IMR-90 (cell line): ENCODE data around the gene AGFG1. TPM values are rescaled to one million over a fixed set of nuclear protein-coding genes. Genes with fewer than 3 reads are reported as not detected.

ENCODE experiments used
- ATAC-seq: fragments of 200-7000 bp; cut with Tn5 transposase; 2 replicates; pipeline ENCODE4 v1.9.1; 2020; ENCODE audit warnings: low read depth, mild to moderate bottlenecking, moderate library complexity
- BruUV-seq: library from RNA; stranded (reverse); fragments of 400-500 nt; replicated peaks from 2 replicates; lab custom pipeline; 2021; lab: Mats Ljungman, UMichigan
- CTCF ChIA-PET: fragments of 300-600 bp; formaldehyde crosslinking; extraction: SDS; loops from one replicate; lab custom pipeline; 2021; ENCODE audit warnings: antibody characterized with exemption; lab: Yijun Ruan, JAX
- POLR2A ChIA-PET: fragments of 300-600 bp; sonication (Branson Sonifier 250); formaldehyde crosslinking; loops from one replicate; lab custom pipeline; 2022; ENCODE audit warnings: antibody characterized with exemption; ENCODE audit not compliant: unreplicated experiment; lab: Charles Lee
- DNase-seq: peaks from one replicate; pipeline ENCODE4 v3.0.0; 2013
- H2AFZ ChIP-seq: replicated peaks from 2 replicates; pipeline ENCODE3; 2013; ENCODE audit warnings: low read length, mild to moderate bottlenecking; ENCODE audit not compliant: poor library complexity
- H2AK5ac ChIP-seq: 2 replicates; pipeline ENCODE4 v1.6.1; 2013; ENCODE audit warnings: low read depth, low read length, inconsistent platforms
- H2AK9ac ChIP-seq: replicated peaks from 2 replicates; pipeline ENCODE3; 2013; ENCODE audit warnings: mild to moderate bottlenecking, low read depth, low read length, moderate library complexity; ENCODE audit not compliant: poor library complexity
- H2BK120ac ChIP-seq: 2 replicates; pipeline ENCODE4 v1.6.1; 2013; ENCODE audit warnings: low read depth, low read length, inconsistent platforms
- H2BK15ac ChIP-seq: 3 replicates; pipeline ENCODE4 v1.6.1; 2013; ENCODE audit warnings: low read depth, low read length, inconsistent platforms
- H2BK20ac ChIP-seq: 2 replicates; pipeline ENCODE4 v1.6.1; 2013; ENCODE audit warnings: low read depth, mild to moderate bottlenecking, inconsistent platforms, low read length, moderate library complexity
- H2BK5ac ChIP-seq: 2 replicates; pipeline ENCODE4 v1.6.1; 2013; ENCODE audit warnings: mild to moderate bottlenecking, low read depth, low read length, inconsistent platforms; ENCODE audit not compliant: poor library complexity, severe bottlenecking
- H3K14ac ChIP-seq: replicated peaks from 2 replicates; pipeline ENCODE4 v1.6.1; 2013; ENCODE audit warnings: low read depth, low read length, inconsistent platforms
- H3K18ac ChIP-seq: 2 replicates; pipeline ENCODE4 v1.6.1; 2013; ENCODE audit warnings: low read depth, low read length, control low read depth
- H3K23ac ChIP-seq: 2 replicates; pipeline ENCODE4 v1.6.1; 2013; ENCODE audit warnings: low read depth, low read length, inconsistent platforms
- H3K27ac ChIP-seq: 2 replicates; pipeline ENCODE4 v1.5.1; 2013; ENCODE audit warnings: mild to moderate bottlenecking, control low read depth, low read length; ENCODE audit not compliant: insufficient read depth
- H3K27me3 ChIP-seq: 2 replicates; pipeline ENCODE4 v1.6.1; 2013; ENCODE audit warnings: low read length; ENCODE audit not compliant: control insufficient read depth, insufficient read depth
- H3K36me3 ChIP-seq: 2 replicates; pipeline ENCODE4 v1.6.1; 2013; ENCODE audit warnings: low read length, mixed read lengths; ENCODE audit not compliant: control insufficient read depth, insufficient read depth
- H3K4ac ChIP-seq: 2 replicates; pipeline ENCODE4 v1.6.1; 2013; ENCODE audit warnings: low read depth, low read length, inconsistent platforms
- H3K4me1 ChIP-seq: 2 replicates; pipeline ENCODE4 v1.6.1; 2013; ENCODE audit warnings: low read length, mixed read lengths; ENCODE audit not compliant: control insufficient read depth, insufficient read depth
- H3K4me2 ChIP-seq: 2 replicates; pipeline ENCODE4 v1.6.1; 2013; ENCODE audit warnings: low read depth, mild to moderate bottlenecking, control low read depth, low read length, moderate library complexity
- H3K4me3 ChIP-seq: 2 replicates; pipeline ENCODE4 v1.5.1; 2013; ENCODE audit warnings: low read depth, mild to moderate bottlenecking, control low read depth, low read length, moderate library complexity; ENCODE audit not compliant: insufficient read depth
- H3K56ac ChIP-seq: 2 replicates; pipeline ENCODE4 v1.6.1; 2013; ENCODE audit warnings: low read length, inconsistent platforms; ENCODE audit not compliant: insufficient read depth; ENCODE audit errors: extremely low read depth
- H3K79me1 ChIP-seq, 2 experiments: 2 replicates each; pipeline ENCODE4 v1.6.1; 2013; ENCODE audit warnings: low read length in 2 of 2, inconsistent platforms in 1 of 2, low read depth in 1 of 2
- H3K9ac ChIP-seq: 2 replicates; pipeline ENCODE4 v1.6.1; 2013; ENCODE audit warnings: low read depth, low read length, control low read depth
- H3K9me1 ChIP-seq: 2 replicates; pipeline ENCODE4 v1.6.1; 2013; ENCODE audit warnings: low read length, inconsistent platforms; ENCODE audit not compliant: insufficient read depth
- H3K9me3 ChIP-seq: 2 replicates; pipeline ENCODE4 v1.6.1; 2013; ENCODE audit warnings: low read length; ENCODE audit not compliant: control insufficient read depth, insufficient read depth
- H4K20me1 ChIP-seq: 2 replicates; pipeline ENCODE4 v1.6.1; 2013; ENCODE audit warnings: low read length, inconsistent platforms; ENCODE audit not compliant: insufficient read depth
- H4K5ac ChIP-seq: 2 replicates; pipeline ENCODE4 v1.6.1; 2013; ENCODE audit warnings: mild to moderate bottlenecking, low read depth, low read length, control low read depth
- H4K8ac ChIP-seq, 2 experiments: 2 replicates each; pipeline ENCODE4 v1.6.1; 2013; ENCODE audit warnings: low read depth in 2 of 2, low read length in 2 of 2, control low read depth in 1 of 2, inconsistent platforms in 1 of 2
- H4K91ac ChIP-seq: 2 replicates; pipeline ENCODE4 v1.6.1; 2013; ENCODE audit warnings: low read depth, low read length, inconsistent platforms; ENCODE audit not compliant: insufficient read depth
- BHLHE40 ChIP-seq: fragments of 150-350 bp; IDR thresholded peaks from 2 replicates; pipeline ENCODE4 v1.6.1; 2016; ENCODE audit warnings: mild to moderate bottlenecking, low read depth, low read length
- CHD1 ChIP-seq: IDR thresholded peaks from 2 replicates; pipeline ENCODE4 v1.6.1; 2012; ENCODE audit warnings: low read depth, low read length, improper control_type of control experiment
- FOS ChIP-seq: fragments of 150-350 bp; IDR thresholded peaks from 2 replicates; pipeline ENCODE4 v1.6.1; 2016; ENCODE audit warnings: low read depth, low read length
- MXI1 ChIP-seq: IDR thresholded peaks from 2 replicates; pipeline ENCODE4 v1.6.1; 2012; ENCODE audit warnings: low read depth, mild to moderate bottlenecking, low read length, moderate library complexity, borderline replicate concordance
- NFE2L2 ChIP-seq: fragments of 150-350 bp; IDR thresholded peaks from 2 replicates; pipeline ENCODE4 v1.6.1; 2016; ENCODE audit warnings: low read depth, mild to moderate bottlenecking, low read length
- POLR2A ChIP-seq: IDR thresholded peaks from 2 replicates; pipeline ENCODE4 v1.6.1; 2012; ENCODE audit warnings: mild to moderate bottlenecking, low read depth, low read length
- RCOR1 ChIP-seq: IDR thresholded peaks from 2 replicates; pipeline ENCODE4 v1.6.1; 2012; ENCODE audit warnings: mild to moderate bottlenecking, low read length, improper control_type of control experiment; ENCODE audit not compliant: insufficient replicate concordance
- RFX5 ChIP-seq: IDR thresholded peaks from 2 replicates; pipeline ENCODE4 v1.8.0; 2012; ENCODE audit warnings: low read depth, mild to moderate bottlenecking, low read length, moderate library complexity
- SMC3 ChIP-seq: fragments of 150-350 bp; IDR thresholded peaks from 2 replicates; pipeline ENCODE4 v1.6.1; 2016; ENCODE audit warnings: low read depth, mild to moderate bottlenecking, antibody characterized with exemption, low read length, moderate library complexity
- WGBS, 2 experiments: methylation state at CpG; one replicate each; pipeline versions ENCODE4 v1.1.5 to v1.1.7; 2013; ENCODE audit warnings: missing lambda C conversion rate in 2 of 2; ENCODE audit not compliant: insufficient read length in 1 of 2; ENCODE audit errors: extremely low coverage in 2 of 2; 5-methylcytosine and 5-hydroxymethylcytosine counted together
- dilution Hi-C: fragments of 300-500 bp; cut with HindIII; formaldehyde crosslinking; loops from one replicate; pipeline ENCODE4 v1.14.3; 2018; ENCODE audit warnings: low sequenced_read_pairs; ENCODE audit not compliant: unreplicated experiment
- in situ Hi-C: fragments of 300-500 bp; cut with MboI; formaldehyde crosslinking; loops from 3 replicates; pipeline ENCODE4 v1.14.3; 2019; ENCODE audit warnings: low sequenced_read_pairs, inconsistent platforms, mixed read lengths
- intact Hi-C: fragments of 100-400 bp; cut with micrococcal nuclease; formaldehyde crosslinking; loops from 2 replicates; pipeline ENCODE4 v1.10.0; 2022
- polyA plus RNA-seq, 3 experiments: library from polyadenylated mRNA; depleted of rRNA; stranded (reverse); fragments of >200 nt; gene quantifications; 2 replicates each; pipeline ENCODE4 v1.2.3, GENCODE V29; 2012; ENCODE audit warnings: low replicate concordance in 1 of 3
- total RNA-seq: library from RNA; depleted of rRNA; stranded (reverse); fragments of >200 nt; gene quantifications from 2 replicates; pipeline ENCODE4 v1.2.3, GENCODE V29; 2012
- TF ChIP-seq, protein P1 (sequence below): conservative IDR thresholded peaks from 2 replicates; pipeline ENCODE4 v1.5.1; 2012; ENCODE audit warnings: mild to moderate bottlenecking, low read depth, low read length, improper control_type of control experiment

AGFG1 gene
- total and polyA plus RNA-seq, 2 of the 4 experiments (the other 2 are of a cell fraction), result 58.4 to 126 TPM

DNA sequence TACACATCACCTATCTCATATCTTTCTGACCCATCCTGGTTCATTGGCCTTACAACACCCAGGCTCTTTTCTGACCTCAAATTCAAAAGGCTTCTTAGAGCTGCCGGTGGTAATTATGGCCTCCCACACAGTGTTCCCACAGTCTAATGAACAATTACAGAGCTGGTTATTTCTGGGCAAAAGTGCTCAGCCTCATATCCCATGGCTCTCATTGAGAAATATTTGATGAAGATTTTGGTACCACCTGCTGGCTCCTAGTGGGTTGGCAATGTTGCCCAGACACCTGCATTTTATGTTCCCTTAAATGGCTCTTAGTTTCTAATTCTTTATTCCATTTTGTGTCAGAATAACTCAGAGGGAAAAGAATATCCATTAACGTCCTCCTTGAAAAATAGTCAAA lies 106.7 kb downstream of the AGFG1 start:
- ChIA-PET CTCF (no interaction called here), POLR2A (no interaction called here)
- dilution Hi-C loops, result no loop called here
- Histone ChIP-seq H3K4me2 (no peak overlapping the region), H3K14ac (no peak overlapping the region), H3K56ac (no peak overlapping the region), H3K4me3 (no peak overlapping the region), H2BK120ac (no peak overlapping the region), H3K18ac (no peak overlapping the region), H3K36me3 (no peaks in the 10 kb centered on the region), H2AK9ac (no peak overlapping the region), H3K79me1 (no peaks in the 10 kb centered on the region), H4K20me1 (no peaks in the 10 kb centered on the region), H4K91ac (no peak overlapping the region), H2BK20ac (no peak overlapping the region), H2BK15ac (no peak overlapping the region), H2AK5ac (no peak overlapping the region), H3K9me1 (0 out of 2 replicates have a peak, but pooled peaks cover 2% of the 10 kb centered on the region), H3K9me3 (peaks cover 5% of the 10 kb centered on the region), H4K8ac (no peak overlapping the region), H4K5ac (no peak overlapping the region), H2AFZ (no peak overlapping the region), H3K4ac (no peak overlapping the region), H3K27ac (no peak overlapping the region), H3K23ac (no peak overlapping the region), H3K4me1 (no peaks in the 10 kb centered on the region), H2BK5ac (no peak overlapping the region), H3K9ac (no peak overlapping the region), H3K27me3 (peaks cover 2% of the 10 kb centered on the region)
- no CpG with 5 or more reads among the region's 2 CpGs for WGBS, 2 experiments
- TF ChIP-seq MXI1 (no peak), RCOR1 (no peak), RFX5 (no peak), SMC3 (no peak), BHLHE40 (no peak), FOS (no peak), NFE2L2 (no peak), POLR2A (no peak), CHD1 (no peak)
- TF ChIP-seq, protein P1, sequence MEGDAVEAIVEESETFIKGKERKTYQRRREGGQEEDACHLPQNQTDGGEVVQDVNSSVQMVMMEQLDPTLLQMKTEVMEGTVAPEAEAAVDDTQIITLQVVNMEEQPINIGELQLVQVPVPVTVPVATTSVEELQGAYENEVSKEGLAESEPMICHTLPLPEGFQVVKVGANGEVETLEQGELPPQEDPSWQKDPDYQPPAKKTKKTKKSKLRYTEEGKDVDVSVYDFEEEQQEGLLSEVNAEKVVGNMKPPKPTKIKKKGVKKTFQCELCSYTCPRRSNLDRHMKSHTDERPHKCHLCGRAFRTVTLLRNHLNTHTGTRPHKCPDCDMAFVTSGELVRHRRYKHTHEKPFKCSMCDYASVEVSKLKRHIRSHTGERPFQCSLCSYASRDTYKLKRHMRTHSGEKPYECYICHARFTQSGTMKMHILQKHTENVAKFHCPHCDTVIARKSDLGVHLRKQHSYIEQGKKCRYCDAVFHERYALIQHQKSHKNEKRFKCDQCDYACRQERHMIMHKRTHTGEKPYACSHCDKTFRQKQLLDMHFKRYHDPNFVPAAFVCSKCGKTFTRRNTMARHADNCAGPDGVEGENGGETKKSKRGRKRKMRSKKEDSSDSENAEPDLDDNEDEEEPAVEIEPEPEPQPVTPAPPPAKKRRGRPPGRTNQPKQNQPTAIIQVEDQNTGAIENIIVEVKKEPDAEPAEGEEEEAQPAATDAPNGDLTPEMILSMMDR, result no peak
- intact Hi-C loops, result no loop called here
- no peak for ATAC-seq
- in situ Hi-C loops, result no loop called here
- no TSS peak for BruUV-seq
- DNase-seq, result no peak
